SW 1271 (cell line): ENCODE data around the gene GATD1.
A peak's percentile ranks its signal among the peaks of the same experiment; 100 is the strongest.

ENCODE experiments used
- DNase-seq, 2 experiments: peaks; one replicate each; lab custom pipeline; 2025; lab: John Stamatoyannopoulos, UW

Gene GATD1

DNA sequence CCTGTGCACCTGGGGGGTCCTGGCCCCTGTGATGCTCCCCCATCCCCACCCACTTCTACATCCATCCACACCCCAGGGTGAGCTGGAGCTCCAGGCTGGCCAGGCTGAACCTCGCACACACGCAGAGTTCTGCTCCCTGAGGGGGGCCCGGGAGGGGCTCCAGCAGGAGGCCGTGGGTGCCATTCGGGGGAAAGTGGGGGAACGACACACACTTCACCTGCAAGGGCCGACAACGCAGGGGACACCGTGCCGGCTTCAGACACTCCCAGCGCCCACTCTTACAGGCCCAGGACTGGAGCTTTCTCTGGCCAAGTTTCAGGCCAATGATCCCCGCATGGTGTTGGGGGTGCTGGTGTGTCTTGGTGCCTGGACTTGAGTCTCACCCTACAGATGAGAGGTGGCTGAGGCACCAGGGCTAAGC is 50.0 kb downstream of the GATD1 start:
- no peak for DNase-seq

DNA sequence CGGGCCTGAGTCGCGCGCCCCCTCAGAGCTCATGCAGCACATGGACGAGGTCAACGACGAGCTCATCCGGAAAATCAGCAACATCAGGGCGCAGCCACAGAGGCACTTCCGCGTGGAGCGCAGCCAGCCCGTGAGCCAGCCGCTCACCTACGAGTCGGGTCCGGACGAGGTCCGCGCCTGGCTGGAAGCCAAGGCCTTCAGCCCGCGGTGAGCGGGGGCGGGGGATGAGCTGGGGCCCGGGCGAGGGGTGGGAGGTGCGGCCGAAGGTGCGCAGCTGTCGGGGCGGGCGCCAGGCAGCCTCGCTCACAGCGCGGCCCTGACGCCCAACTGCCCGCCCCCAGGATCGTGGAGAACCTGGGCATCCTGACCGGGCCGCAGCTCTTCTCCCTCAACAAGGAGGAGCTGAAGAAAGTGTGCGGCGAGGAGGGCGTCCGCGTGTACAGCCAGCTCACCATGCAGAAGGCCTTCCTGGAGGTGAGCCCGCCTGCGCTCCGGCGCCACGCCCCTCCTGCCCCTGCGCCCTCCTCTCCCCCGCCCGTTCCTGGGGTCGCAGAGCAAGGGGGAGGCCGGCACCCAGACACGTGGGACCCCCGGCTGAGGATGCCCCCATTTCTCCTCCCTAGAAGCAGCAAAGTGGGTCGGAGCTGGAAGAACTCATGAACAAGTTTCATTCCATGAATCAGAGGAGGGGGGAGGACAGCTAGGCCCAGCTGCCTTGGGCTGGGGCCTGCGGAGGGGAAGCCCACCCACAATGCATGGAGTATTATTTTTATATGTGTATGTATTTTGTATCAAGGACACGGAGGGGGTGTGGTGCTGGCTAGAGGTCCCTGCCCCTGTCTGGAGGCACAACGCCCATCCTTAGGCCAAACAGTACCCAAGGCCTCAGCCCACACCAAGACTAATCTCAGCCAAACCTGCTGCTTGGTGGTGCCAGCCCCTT is 50.7 kb downstream of the GATD1 start:
- no peak for DNase-seq

DNA sequence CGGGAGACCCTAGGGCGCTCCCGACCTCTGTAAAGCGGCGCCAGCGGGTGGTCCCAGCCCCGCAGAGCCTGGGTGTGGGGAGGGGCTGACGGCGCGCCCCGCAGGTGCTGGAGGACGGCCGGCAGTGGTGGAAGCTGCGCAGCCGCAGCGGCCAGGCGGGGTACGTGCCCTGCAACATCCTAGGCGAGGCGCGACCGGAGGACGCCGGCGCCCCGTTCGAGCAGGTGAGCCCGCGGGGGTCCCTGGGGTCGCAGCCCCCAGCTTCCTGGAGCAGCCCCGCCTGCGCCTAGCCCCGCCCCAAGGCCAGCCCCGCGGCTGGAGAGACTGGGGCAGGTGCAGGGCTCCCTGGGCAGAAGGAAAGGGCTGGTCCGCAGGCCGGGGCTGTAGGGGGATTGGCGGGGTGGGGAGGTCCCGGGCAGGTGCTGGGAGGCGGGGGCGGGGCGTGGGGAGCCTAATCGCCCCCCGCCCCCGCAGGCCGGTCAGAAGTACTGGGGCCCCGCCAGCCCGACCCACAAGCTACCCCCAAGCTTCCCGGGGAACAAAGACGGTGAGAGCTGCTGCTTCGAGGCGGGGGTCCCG is 51.6 kb downstream of the GATD1 start:
- DNase-seq: no peak

DNA sequence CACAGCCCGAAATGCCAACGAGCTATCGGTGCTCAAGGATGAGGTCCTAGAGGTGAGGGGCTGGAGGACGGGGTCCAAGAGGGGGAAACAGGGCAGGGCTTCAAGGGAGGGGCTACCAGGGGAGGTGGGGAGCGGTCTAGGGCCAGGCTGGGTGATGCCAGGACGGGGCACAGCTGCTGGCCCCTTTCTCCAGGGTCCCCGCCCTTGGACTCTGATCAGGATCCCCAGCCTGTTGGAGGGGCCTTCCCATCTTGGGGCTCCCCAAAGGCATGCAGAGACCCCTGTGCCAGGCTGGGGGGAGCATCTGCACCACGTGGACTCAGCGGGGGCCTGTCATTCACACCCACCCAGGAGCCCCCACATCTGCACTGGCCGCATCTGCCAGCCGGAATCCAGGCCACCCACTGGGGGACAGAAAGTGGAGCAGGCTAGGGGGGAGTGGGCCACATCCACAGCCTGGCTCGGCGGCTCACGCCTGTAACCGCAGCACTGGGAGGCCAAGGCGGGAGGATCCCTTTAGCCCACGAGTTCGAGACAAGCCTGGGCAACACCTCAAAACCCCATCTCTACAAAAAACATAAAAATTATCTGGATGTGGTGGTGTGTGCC is 52.4 kb downstream of the GATD1 start:
- no peak for DNase-seq

DNA sequence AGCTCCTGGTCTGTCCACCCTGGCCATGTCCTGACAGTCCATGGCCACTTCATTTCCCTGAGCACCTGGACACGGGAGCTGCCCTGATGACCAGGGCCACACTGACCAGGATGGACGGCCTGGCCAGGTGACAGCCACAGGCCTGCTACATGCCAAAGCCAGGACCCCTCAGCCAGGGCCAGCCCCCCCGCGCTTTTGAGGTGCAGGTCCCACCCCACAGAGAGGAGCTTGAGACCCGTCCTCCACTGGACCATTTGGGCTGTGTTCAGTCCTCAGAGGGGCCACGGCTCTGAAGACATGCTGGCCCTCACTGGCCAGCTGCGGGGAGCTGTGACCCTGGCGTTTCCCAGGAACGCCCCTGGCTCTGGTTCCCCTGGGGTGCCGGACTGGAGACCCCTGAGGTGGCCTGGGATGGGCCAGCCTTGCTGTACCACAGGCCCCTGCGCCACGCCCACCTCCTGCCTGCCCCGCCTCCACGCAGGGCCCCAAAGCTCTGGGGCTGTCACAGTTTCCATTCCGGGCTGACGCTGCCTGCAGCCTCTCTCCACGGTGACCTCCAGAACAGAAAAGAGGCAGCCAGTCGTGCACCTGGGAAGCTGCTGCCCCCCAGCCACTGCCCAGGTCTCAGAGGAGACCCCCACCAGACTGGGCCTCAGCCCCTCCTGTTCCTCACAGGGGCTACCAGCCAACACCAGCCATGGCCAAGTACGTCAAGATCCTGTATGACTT is 53.1 kb downstream of the GATD1 start:
- no peak for DNase-seq

DNA sequence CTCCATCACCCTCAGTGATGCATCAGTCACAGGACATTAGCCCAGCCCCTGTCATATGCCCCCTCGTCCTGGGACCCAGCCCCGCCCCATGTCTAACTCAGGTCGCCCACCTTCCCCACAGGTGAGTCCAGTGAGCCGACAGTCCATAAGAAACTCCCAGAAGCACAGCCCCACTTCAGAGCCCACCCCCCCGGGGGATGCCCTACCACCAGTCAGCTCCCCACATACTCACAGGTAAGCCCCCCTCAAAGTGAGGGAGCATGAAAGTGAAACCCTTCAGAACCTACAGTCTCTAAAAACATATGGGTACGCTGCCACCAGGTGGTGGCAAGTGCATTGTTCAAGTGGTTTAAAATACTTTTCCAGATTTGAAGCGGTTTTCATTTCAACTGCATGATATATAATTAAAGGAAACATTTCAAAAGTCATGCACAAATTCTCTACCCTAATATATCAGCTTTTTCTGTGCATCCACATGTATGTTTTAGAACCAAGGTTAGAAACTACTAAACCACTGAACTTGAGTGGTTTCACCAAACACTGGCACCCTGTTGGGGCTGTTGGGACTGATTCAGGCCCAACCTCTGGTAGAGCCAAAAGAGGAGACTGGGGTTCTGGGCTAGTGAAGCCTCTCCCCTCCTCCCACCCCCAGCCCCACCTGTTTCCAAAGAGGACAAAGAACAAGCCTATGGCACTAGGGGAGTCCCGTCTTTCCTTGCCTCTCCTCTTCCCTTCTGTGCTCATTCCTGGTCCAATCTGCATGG is 54.0 kb downstream of the GATD1 start:
- DNase-seq: peak in 1 of 2 experiments; percentile 57

DNA sequence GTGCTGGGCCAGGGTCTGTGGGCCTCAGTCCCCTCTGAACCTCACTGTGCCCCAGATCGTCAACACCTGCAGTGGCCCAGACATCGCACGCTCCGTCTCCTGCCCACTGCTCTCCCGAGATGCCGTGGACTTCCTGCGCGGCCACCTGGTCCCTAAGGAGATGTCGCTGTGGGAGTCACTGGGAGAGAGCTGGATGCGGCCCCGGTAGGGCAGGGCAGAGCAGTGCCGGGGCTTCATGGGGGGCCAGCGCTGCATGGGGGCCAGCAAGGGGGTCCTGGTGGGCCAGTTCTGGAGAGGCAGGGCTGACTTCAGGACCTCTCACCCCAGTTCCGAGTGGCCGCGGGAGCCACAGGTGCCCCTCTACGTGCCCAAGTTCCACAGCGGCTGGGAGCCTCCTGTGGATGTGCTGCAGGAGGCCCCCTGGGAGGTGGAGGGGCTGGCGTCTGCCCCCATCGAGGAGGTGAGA is 54.9 kb downstream of the GATD1 start:
- no peak for DNase-seq

DNA sequence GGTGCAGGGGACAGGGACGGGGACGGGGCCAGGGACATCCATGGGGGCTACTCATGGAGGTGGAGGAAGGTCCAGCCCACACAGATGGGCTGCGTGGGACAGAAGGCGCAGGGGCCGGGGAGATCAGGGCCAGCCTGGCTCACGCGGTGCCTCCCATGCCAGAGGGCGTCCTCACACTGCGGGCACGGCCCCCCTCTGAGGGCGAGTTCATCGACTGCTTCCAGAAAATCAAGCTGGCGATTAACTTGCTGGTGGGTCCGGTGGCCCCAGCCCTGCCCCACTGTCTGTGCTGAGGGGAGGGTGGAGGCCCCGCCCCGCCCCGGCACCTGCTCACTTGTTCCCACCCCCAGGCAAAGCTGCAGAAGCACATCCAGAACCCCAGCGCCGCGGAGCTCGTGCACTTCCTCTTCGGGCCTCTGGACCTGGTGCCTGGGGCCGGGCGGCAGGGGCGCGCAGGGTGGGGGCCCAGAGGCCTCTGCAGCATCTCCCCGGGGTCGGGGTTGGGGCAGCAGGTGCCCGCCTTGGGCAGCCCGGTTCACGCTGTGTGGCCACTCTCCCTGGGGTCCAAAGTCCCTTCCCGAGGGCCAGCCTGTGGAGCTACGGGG is 55.4 kb downstream of the GATD1 start:
- no peak for DNase-seq

DNA sequence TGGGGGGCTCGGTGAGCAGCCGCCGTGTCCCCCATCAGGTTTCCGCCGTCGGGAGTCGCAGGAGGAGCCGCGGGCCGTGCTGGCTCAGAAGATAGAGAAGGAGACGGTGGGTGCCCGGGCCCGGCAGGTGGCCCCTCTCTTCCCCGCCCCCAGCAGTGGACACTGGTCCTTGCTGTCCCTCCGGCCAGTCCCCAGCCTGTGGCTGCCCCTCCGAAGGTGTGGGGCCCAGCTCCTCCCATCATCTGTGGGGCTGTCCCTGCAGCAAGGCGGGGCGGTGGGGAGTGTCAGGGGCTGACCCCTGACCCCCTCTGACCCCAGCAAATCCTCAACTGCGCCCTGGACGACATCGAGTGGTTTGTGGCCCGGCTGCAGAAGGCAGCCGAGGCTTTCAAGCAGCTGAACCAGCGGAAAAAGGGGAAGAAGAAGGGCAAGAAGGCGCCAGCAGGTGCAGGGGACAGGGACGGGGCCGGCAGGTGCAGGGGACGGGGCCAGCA is 56.0 kb downstream of the GATD1 start:
- DNase-seq: no peak

DNA sequence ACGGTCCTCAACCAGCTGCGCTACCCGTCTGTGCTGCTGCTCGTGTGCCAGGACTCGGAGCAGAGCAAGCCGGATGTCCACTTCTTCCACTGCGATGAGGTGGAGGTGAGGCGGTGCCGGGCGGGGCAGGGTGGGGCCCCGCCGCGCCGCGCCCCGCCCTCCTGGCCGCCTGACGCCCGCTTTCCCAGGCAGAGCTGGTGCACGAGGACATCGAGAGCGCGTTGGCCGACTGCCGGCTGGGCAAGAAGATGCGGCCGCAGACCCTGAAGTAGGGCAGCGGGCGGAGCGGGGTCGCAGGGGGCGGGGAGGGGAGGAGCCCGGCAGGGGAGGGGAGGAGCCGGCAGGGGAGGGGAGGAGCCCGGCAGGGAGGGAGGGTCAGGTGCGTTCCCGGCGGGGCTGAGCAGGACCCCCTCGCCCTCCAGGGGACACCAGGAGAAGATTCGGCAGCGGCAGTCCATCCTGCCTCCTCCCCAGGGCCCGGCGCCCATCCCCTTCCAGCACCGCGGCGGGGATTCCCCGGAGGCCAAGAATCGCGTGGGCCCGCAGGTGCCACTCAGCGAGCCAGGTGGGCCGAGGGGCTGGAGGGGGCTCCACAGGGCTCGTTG is 56.5 kb downstream of the GATD1 start:
- no peak for DNase-seq

DNA sequence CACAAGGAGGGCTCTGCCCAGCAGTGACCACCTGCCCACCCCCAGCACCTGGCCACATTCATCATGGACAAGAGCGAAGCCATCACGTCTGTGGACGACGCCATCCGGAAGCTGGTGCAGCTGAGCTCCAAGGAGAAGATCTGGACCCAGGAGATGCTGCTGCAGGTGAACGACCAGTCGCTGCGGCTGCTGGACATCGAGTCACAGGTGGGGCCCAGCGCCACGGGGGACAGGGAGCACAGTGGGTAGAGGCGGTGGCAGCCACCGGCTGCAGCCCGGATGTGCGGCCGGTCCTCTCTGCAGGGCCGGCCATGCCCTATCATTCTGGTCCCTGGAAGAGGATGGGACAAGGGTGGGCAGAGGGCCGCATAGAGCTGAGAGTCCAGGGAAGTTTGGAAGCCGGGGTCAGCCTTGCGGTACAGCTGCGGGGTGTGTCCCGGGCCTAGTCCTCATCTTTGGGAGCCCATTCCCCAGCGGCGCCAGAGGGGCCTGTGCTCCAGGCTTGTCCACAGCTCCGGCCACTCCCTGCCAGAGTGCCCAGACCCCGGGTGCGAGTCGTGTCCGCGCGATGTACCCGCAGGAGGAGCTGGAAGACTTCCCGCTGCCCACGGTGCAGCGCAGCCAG is 57.2 kb downstream of the GATD1 start:
- no peak for DNase-seq

DNA sequence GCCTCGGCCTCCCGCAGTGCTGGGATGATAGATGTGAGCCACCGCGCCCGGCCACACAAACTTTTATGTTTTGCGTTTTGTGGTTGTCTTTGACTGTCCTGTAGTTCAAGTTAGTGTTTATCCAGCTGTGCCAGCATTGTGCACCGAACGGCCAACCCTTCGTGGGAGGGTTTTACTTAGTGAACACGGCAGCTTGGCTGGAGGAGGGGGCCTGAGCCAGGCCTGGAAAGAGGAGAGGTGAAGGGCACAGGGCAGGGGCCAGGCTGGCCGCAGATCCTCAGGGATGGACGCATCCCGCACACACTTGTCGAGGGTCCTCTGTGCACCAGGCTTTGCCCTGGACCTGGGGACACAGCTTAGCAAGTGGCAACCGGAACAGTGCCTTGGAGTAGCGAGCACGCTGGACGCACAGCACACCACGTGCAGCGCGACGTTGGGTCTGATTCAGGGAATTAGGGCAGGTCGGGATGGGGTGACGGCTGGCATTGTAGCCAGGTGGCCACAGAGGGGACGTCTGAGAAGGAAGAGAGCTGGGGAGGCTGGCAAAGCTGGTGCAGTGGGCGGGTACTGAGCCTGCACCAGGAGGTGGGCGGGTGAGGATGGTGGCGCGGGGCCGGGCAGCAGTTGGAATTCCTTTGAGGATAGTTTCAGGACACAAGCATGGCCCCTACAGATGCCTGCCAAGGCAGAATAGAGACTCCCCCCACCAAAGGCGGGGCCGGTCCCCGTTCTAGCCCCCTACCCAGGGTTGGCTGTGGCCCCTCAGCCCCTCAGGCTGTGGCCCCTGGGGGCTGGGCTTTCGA is 57.9 kb downstream of the GATD1 start:
- DNase-seq: no peak
